ENCODE data around the gene WAPL. TPM values are rescaled to one million over a fixed set of nuclear protein-coding genes. Genes with fewer than 3 reads are reported as not detected.
"Not testable (repeated sequence)": the region's sequence is repeated elsewhere in the genome, so short reads cannot be mapped to it uniquely, and the experiment has no call there.

WAPL gene
- polyA plus RNA-seq, 1 of the 3 experiments (the other 2 are of a cell fraction) = 8.7 TPM

- Histone ChIP-seq H3K9ac (no peak overlapping the region), H3K4me1 (ENCODE audit: control insufficient read depth in 1 of 2, insufficient read depth in 2 of 2, low read depth in 1 of 2, low read length in 1 of 2) (no peaks in the 10 kb centered on the region), H3F3A (replicated peaks; ENCODE audit: insufficient read depth) (no peaks in the 10 kb centered on the region), H3K4me2 (no peak overlapping the region), H4K20me1 (ENCODE audit: insufficient read depth) (no peaks in the 10 kb centered on the region), H3K27me3 (ENCODE audit: insufficient read depth) (no peaks in the 10 kb centered on the region), H3K4me3 (ENCODE audit: low read depth in 2 of 2, low read length in 1 of 2) (no peak overlapping the region), H3K9me2 (no peaks in the 10 kb centered on the region), H3K79me2 (ENCODE audit: insufficient read depth) (no peaks in the 10 kb centered on the region), H3K36me3 (replicated peaks in 1 of 2; ENCODE audit: control insufficient read depth in 1 of 2, insufficient read depth in 2 of 2, low read length in 1 of 2) (no peaks in the 10 kb centered on the region), H3K27ac (ENCODE audit: low read depth in 2 of 2, low read length in 1 of 2) (no peak overlapping the region), H3K9me3 (no peaks in the 10 kb centered on the region), H2AFZ (ENCODE audit: low read depth) (no peak overlapping the region)
- TF ChIP-seq REST (IDR thresholded peaks at IDR 0.05; ENCODE audit: low read depth, low read length) (no peak), MEF2A (IDR thresholded peaks at IDR 0.05; ENCODE audit: borderline replicate concordance, low read depth) (no peak), MAX (IDR thresholded peaks at IDR 0.05; ENCODE audit: low read depth) (no peak), GABPA (IDR thresholded peaks at IDR 0.05; ENCODE audit: low read depth) (no peak), TAF1 (IDR thresholded peaks at IDR 0.05; ENCODE audit: borderline replicate concordance, low read depth, low read length) (no peak), SMC3 (IDR thresholded peaks at IDR 0.05; ENCODE audit: low read depth, low read length) (no peak), TCF12 (IDR thresholded peaks at IDR 0.05) (no peak), RXRA (IDR thresholded peaks at IDR 0.05; ENCODE audit: borderline replicate concordance, low read depth) (no peak), IRF3 (IDR thresholded peaks at IDR 0.05; ENCODE audit: low read depth, low read length) (no peak), RFX5 (IDR thresholded peaks at IDR 0.05; ENCODE audit: low read length) (no peak)
- ChIA-PET CTCF (no interaction called here), POLR2A (no interaction called here)
- 100% methylated on average over 2 of the region's 2 CpGs for WGBS (ENCODE audit: low lambda C conversion rate)
- DNase-seq = no peak
Observed at GRCh38 chr10:86533328-86533727, 11.7 kb upstream of the WAPL start.

- H3K4me2 ChIP-seq; H3K27me3 ChIP-seq (ENCODE audit: insufficient read depth); DNase-seq; H4K20me1 ChIP-seq (ENCODE audit: insufficient read depth); H3K9ac ChIP-seq; H3K4me3 ChIP-seq (ENCODE audit: low read depth in 2 of 2, low read length in 1 of 2); H3K36me3 ChIP-seq (replicated peaks in 1 of 2; ENCODE audit: control insufficient read depth in 1 of 2, insufficient read depth in 2 of 2, low read length in 1 of 2); H3K9me3 ChIP-seq; H3K4me1 ChIP-seq (ENCODE audit: control insufficient read depth in 1 of 2, insufficient read depth in 2 of 2, low read depth in 1 of 2, low read length in 1 of 2); H3K9me2 ChIP-seq; H2AFZ ChIP-seq (ENCODE audit: low read depth); H3F3A ChIP-seq (replicated peaks; ENCODE audit: insufficient read depth); POLR2A ChIA-PET; H3K27ac ChIP-seq (ENCODE audit: low read depth in 2 of 2, low read length in 1 of 2): not testable (repeated sequence)
- 94% methylated on average over 3 of the region's 3 CpGs for WGBS (ENCODE audit: low lambda C conversion rate)
- CTCF ChIA-PET = interaction anchor here (0.8 to 1.1 kb wide), 2 partner anchors 13 to 129 kb away, joined by 3 to 5 read pairs; no protein-coding TSS in a partner anchor
- peaks cover 23% of the 10 kb centered on the region; the same call in 1 of the 2 replicates for H3K79me2 ChIP-seq (ENCODE audit: insufficient read depth)
Observed at GRCh38 chr10:86528736-86529135, 7.1 kb upstream of the WAPL start.
